Mesenchymal stem cell (in vitro differentiated cells and primary cell): ENCODE results near the gene SH3RF1.
A peak's percentile ranks its signal among the peaks of the same experiment; 100 is the strongest.

Source experiments
- DNase-seq: peaks from one replicate; pipeline ENCODE4 v3.0.0-alpha.2; 2013
- H2AFZ ChIP-seq: one replicate; pipeline ENCODE4 v1.6.1; 2013; ENCODE audit warnings: low read depth, mild to moderate bottlenecking, control low read depth, inconsistent platforms, low read length, moderate library complexity
- H2AK5ac ChIP-seq: 2 replicates; pipeline ENCODE4 v1.6.1; 2013; ENCODE audit warnings: low read length, moderate library complexity, mild to moderate bottlenecking, inconsistent platforms; ENCODE audit not compliant: severe bottlenecking
- H2BK120ac ChIP-seq: one replicate; pipeline ENCODE4 v1.6.1; 2013; ENCODE audit warnings: low read depth, mild to moderate bottlenecking, inconsistent platforms, low read length, moderate library complexity
- H2BK12ac ChIP-seq, 2 experiments: one replicate each; pipeline ENCODE4 v1.6.1; 2013; ENCODE audit warnings: inconsistent platforms in 2 of 2, low read length in 2 of 2, mild to moderate bottlenecking in 2 of 2, moderate library complexity in 2 of 2, control low read depth in 1 of 2
- H2BK15ac ChIP-seq: one replicate; pipeline ENCODE4 v1.6.1; 2013; ENCODE audit warnings: mild to moderate bottlenecking, low read depth, inconsistent platforms; ENCODE audit not compliant: poor library complexity, severe bottlenecking
- H2BK5ac ChIP-seq: 2 replicates; pipeline ENCODE4 v1.6.1; 2013; ENCODE audit warnings: low read depth, mild to moderate bottlenecking, low read length, control low read depth, inconsistent platforms; ENCODE audit not compliant: poor library complexity, severe bottlenecking
- H3K14ac ChIP-seq, 2 experiments: one replicate each; pipeline ENCODE4 v1.6.1; 2013; ENCODE audit warnings: inconsistent platforms in 2 of 2, low read length in 2 of 2, control low read depth in 1 of 2, mild to moderate bottlenecking in 1 of 2, moderate library complexity in 1 of 2
- H3K18ac ChIP-seq, 2 experiments: one replicate each; pipeline ENCODE4 v1.6.1; 2013; ENCODE audit warnings: inconsistent platforms in 2 of 2, low read length in 2 of 2, control low read depth in 1 of 2, low read depth in 1 of 2, mild to moderate bottlenecking in 1 of 2
- H3K23ac ChIP-seq, 2 experiments: one replicate each; pipeline ENCODE4 v1.6.1; 2013; ENCODE audit warnings: inconsistent platforms in 2 of 2, low read length in 2 of 2, mild to moderate bottlenecking in 2 of 2, moderate library complexity in 2 of 2, control low read depth in 1 of 2
- H3K27ac ChIP-seq: 2 replicates; pipeline ENCODE4 v1.5.1; 2013; ENCODE audit warnings: mild to moderate bottlenecking, moderate library complexity, low read length, control low read depth, inconsistent platforms; ENCODE audit not compliant: poor library complexity, severe bottlenecking
- H3K27me3 ChIP-seq, 2 experiments: 2 replicates each; pipeline versions ENCODE4 v1.6.1 to v1.7.0; 2013; ENCODE audit warnings: low read length in 2 of 2, mild to moderate bottlenecking in 2 of 2, moderate library complexity in 2 of 2, control low read depth in 1 of 2, inconsistent platforms in 1 of 2; ENCODE audit not compliant: control insufficient read depth in 1 of 2, insufficient read depth in 1 of 2
- H3K36me3 ChIP-seq, 2 experiments: 2 replicates each; pipeline versions ENCODE4 v1.6.1 to v1.7.0; 2013; ENCODE audit warnings: low read length in 2 of 2, control low read depth in 1 of 2, inconsistent platforms in 1 of 2, low read depth in 1 of 2, mild to moderate bottlenecking in 1 of 2; ENCODE audit not compliant: insufficient read depth in 2 of 2, control insufficient read depth in 1 of 2
- H3K4ac ChIP-seq, 2 experiments: one replicate each; pipeline ENCODE4 v1.6.1; 2013; ENCODE audit warnings: inconsistent platforms in 2 of 2, low read length in 2 of 2, mild to moderate bottlenecking in 2 of 2, moderate library complexity in 2 of 2, control low read depth in 1 of 2, low read depth in 1 of 2
- H3K4me1 ChIP-seq: 2 replicates; pipeline ENCODE4 v1.6.1; 2013; ENCODE audit warnings: low read depth, low read length, control low read depth; ENCODE audit not compliant: control insufficient read depth, insufficient read depth
- H3K4me2 ChIP-seq: 2 replicates; pipeline ENCODE4 v1.6.1; 2013; ENCODE audit warnings: low read length, mild to moderate bottlenecking, inconsistent platforms; ENCODE audit not compliant: poor library complexity, severe bottlenecking
- H3K4me3 ChIP-seq, 2 experiments: 2 replicates each; pipeline versions ENCODE4 v1.5.1 to v1.7.0; 2013; ENCODE audit warnings: low read length in 2 of 2, mild to moderate bottlenecking in 2 of 2, control low read depth in 1 of 2, low read depth in 1 of 2; ENCODE audit not compliant: insufficient read depth in 1 of 2
- H3K79me1 ChIP-seq: replicated peaks from 2 replicates; pipeline ENCODE4 v1.6.1; 2013; ENCODE audit warnings: mild to moderate bottlenecking, control low read depth, low read length, inconsistent platforms; ENCODE audit not compliant: poor library complexity, severe bottlenecking
- H3K9ac ChIP-seq: 2 replicates; pipeline ENCODE4 v1.7.0; 2013; ENCODE audit warnings: mild to moderate bottlenecking, low read length, moderate library complexity
- H3K9me3 ChIP-seq: 2 replicates; pipeline ENCODE4 v1.7.0; 2013; ENCODE audit warnings: mild to moderate bottlenecking, low read length; ENCODE audit not compliant: control insufficient read depth
- H4K8ac ChIP-seq: one replicate; pipeline ENCODE4 v1.6.1; 2013; ENCODE audit warnings: inconsistent platforms, mild to moderate bottlenecking, low read length, moderate library complexity
- H4K91ac ChIP-seq: one replicate; pipeline ENCODE4 v1.6.1; 2013; ENCODE audit warnings: mild to moderate bottlenecking, low read length, inconsistent platforms
- WGBS: methylation state at CpG from one replicate; pipeline ENCODE4 v1.1.7; 2013; ENCODE audit warnings: mixed read lengths; 5-methylcytosine and 5-hydroxymethylcytosine counted together

The SH3RF1 gene

DNA sequence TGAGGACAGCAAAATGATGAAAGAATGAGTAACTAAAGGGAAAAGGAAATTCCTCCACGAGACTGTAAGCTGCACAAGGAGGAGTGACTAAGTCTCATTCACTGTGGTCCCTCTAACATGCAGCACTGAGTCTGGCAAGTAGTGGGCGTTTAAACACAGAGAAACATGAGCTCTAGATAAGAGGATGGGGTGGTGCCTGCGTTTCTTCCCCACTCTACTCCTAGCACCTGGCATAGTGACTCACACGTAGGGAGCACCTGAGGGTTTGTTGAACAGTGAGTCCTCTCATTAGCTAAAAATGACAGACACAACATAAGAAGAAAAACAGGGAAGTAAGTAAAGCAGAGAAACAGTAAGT, 154.9 kb downstream of the SH3RF1 start:
- no peak overlapping the region for H2BK15ac ChIP-seq
- H3K36me3 ChIP-seq = peaks cover 11 to 81% of the 10 kb centered on the region in 2 experiments
- H2BK120ac ChIP-seq = no peak overlapping the region
- no peak overlapping the region for H3K14ac ChIP-seq
- no peak overlapping the region for H4K8ac ChIP-seq
- DNase-seq = peak; percentile 93
- peak overlapping the region; percentile 76 for H3K27ac ChIP-seq
- no peak overlapping the region for H3K4ac ChIP-seq
- no peak overlapping the region for H3K4me3 ChIP-seq
- 4% methylated on average over 3 of the region's 4 CpGs for WGBS
- no peak overlapping the region for H2BK5ac ChIP-seq
- H3K23ac ChIP-seq = no peak overlapping the region
- H2BK12ac ChIP-seq = no peak overlapping the region
- H3K27me3 ChIP-seq = no peaks in the 10 kb centered on the region
- H3K79me1 ChIP-seq = peaks cover 7% of the 10 kb centered on the region
- no peaks in the 10 kb centered on the region for H3K9me3 ChIP-seq
- H4K91ac ChIP-seq = no peak overlapping the region
- H3K4me2 ChIP-seq = no peak overlapping the region
- peak overlapping the region; percentile 81 for H3K9ac ChIP-seq
- no peak overlapping the region for H2AK5ac ChIP-seq
- H2AFZ ChIP-seq = no peak overlapping the region
- peaks cover 15% of the 10 kb centered on the region for H3K4me1 ChIP-seq
- no peak overlapping the region for H3K18ac ChIP-seq

DNA sequence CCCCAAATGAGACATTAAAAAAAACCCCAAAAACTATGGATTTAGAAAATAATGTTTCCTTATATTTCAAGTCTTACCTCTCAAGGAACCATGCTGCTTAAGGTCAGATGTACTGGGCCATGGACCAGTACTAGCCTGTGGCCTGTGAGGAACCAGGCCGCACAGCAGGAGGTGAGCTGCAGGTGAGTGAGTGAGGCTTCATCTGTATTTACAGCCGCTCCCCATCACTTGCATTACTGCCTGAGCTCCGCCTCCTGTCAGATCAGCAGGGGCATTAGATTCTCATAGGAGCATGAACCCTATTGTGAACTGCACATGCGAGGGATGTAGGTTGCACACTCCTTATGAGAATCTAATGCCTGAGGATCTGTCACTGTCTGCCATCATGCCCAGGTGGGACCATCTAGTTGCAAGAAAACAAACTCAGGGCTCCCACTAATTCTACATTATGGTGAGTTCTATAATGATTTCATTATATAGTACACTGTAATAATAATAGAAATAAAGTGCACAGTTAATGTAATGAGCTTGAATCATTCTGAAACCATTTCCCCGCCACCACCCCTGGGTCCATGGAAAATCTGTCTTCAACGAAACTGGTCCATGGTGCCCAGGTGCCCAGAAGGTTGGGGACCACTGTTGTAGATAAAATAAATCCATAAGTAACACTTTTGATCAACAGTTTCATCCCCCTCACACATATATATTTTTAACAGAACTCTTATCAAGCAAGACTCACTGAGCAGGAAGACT, 155.4 kb downstream of the SH3RF1 start:
- no peak overlapping the region for H4K91ac ChIP-seq
- H3K36me3 ChIP-seq = peaks cover 11 to 81% of the 10 kb centered on the region in 2 experiments
- no peaks in the 10 kb centered on the region for H3K27me3 ChIP-seq
- H3K4me1 ChIP-seq = peaks cover 15% of the 10 kb centered on the region
- peaks cover 10% of the 10 kb centered on the region for H3K79me1 ChIP-seq
- no peaks in the 10 kb centered on the region for H3K9me3 ChIP-seq
- H3K23ac ChIP-seq = no peak overlapping the region
- no peak for DNase-seq
- H2BK5ac ChIP-seq = peak overlapping the region; percentile 36
- H3K4me3 ChIP-seq = no peak overlapping the region
- no peak overlapping the region for H2BK15ac ChIP-seq
- no peak overlapping the region for H3K14ac ChIP-seq
- peak overlapping the region in 1 of 2 experiments; percentile 83 for H3K18ac ChIP-seq
- no peak overlapping the region for H3K4me2 ChIP-seq
- H2BK120ac ChIP-seq = no peak overlapping the region
- 99% methylated on average over 5 of the region's 6 CpGs for WGBS
- H4K8ac ChIP-seq = no peak overlapping the region
- H3K4ac ChIP-seq = no peak overlapping the region
- peak overlapping the region; percentile 88 to 92 for H2BK12ac ChIP-seq
- no peak overlapping the region for H2AK5ac ChIP-seq
- peak overlapping the region; percentile 76 for H3K27ac ChIP-seq
- H3K9ac ChIP-seq = peak overlapping the region; percentile 81
- no peak overlapping the region for H2AFZ ChIP-seq

DNA sequence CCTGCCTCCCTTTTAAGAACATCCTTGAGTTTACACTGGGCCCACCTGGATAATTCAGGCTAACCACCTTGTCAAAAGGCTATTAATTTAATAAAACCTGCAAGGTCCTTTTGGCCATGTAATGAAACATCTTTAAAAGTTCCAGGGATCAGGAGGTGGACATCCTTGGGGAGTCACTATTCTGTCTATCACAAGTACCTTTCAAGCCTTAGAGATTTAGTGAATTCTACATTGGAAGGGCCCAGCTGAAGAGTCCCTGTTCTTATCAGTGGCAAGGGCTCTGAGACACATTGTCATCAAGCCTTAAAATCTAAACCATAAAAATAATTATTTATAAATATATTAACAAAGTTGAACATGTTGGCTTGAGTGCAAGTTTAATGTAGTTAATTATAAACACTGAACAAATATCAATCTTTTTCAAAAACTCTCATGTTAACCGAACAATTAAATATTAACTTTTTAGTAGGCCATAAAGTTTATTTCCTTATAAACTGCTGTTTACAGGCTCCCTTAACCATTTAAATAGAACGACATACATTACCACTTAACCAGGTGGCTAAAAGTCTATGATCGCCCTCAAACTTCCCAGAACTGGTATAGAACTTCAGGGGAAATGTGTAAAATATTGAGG, 156.3 kb downstream of the SH3RF1 start:
- H3K79me1 ChIP-seq = peaks cover 13% of the 10 kb centered on the region
- DNase-seq = no peak
- no peak overlapping the region for H2BK12ac ChIP-seq
- H3K23ac ChIP-seq = no peak overlapping the region
- H3K9me3 ChIP-seq = no peaks in the 10 kb centered on the region
- WGBS = 100% methylated on average over 1 of the region's 3 CpGs
- H4K8ac ChIP-seq = no peak overlapping the region
- no peak overlapping the region for H3K4ac ChIP-seq
- no peak overlapping the region for H2AFZ ChIP-seq
- H3K14ac ChIP-seq = no peak overlapping the region
- peaks cover 18 to 77% of the 10 kb centered on the region in 2 experiments for H3K36me3 ChIP-seq
- no peak overlapping the region for H3K4me3 ChIP-seq
- no peak overlapping the region for H2BK120ac ChIP-seq
- peak overlapping the region; percentile 23 for H2AK5ac ChIP-seq
- no peak overlapping the region for H3K18ac ChIP-seq
- no peak overlapping the region for H4K91ac ChIP-seq
- no peaks in the 10 kb centered on the region for H3K27me3 ChIP-seq
- H3K4me1 ChIP-seq = peaks cover 16% of the 10 kb centered on the region
- H3K4me2 ChIP-seq = no peak overlapping the region
- peak overlapping the region; percentile 17 for H3K27ac ChIP-seq
- H2BK15ac ChIP-seq = no peak overlapping the region
- no peak overlapping the region for H3K9ac ChIP-seq
- H2BK5ac ChIP-seq = no peak overlapping the region

DNA sequence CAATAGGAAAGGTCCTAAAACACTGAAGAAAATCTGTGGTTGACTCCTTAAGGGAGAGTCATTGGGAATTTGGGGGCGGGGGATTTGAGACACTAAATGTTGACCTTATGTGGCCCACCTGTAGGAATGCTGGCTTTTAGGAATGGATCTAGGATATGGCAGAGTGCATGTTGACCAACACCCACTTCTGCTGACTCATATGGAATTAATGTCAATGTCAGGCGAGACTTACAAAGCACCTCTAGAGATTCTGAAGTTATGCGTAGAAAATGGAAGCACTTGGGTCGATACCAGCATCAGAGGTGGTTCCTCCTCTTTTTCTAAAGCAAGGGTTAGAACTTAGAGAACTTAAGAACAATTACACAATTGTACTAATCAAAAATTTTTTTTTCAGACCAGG, 160.1 kb downstream of the SH3RF1 start:
- Histone ChIP-seq H3K9me3 (no peaks in the 10 kb centered on the region), H3K4ac (no peak overlapping the region), H3K79me1 (peaks cover 21% of the 10 kb centered on the region), H4K91ac (no peak overlapping the region), H3K4me3 (no peak overlapping the region), H2BK12ac (no peak overlapping the region), H3K4me1 (peaks cover 8% of the 10 kb centered on the region), H3K23ac (no peak overlapping the region), H3K36me3 (peaks cover 14 to 87% of the 10 kb centered on the region in 2 experiments), H3K27me3 (no peaks in the 10 kb centered on the region), H3K9ac (no peak overlapping the region), H3K14ac (no peak overlapping the region), H2BK120ac (no peak overlapping the region), H3K18ac (no peak overlapping the region), H2BK5ac (no peak overlapping the region), H4K8ac (no peak overlapping the region), H3K27ac (no peak overlapping the region), H2BK15ac (no peak overlapping the region), H2AK5ac (no peak overlapping the region), H2AFZ (no peak overlapping the region), H3K4me2 (no peak overlapping the region)
- WGBS = 98% methylated on average over 4 of the region's 4 CpGs
- no peak for DNase-seq
